Testis (tissue), 2 donors: ENCODE results near the gene PDXDC1.
"Not testable (repeated sequence)": the region's sequence is repeated elsewhere in the genome, so short reads cannot be mapped to it uniquely, and the experiment has no call there.

Experiments used
- POLR2A ChIP-seq: fragments of 450-650 bp; IDR thresholded peaks from one replicate; pipeline ENCODE4 v1.6.1; 2017; ENCODE audit warnings: antibody characterized with exemption, mild to moderate bottlenecking, moderate library complexity
- TF ChIP-seq, protein P1 (sequence below), 3 experiments: fragments of 450-650 bp in 2 of 3; fragments of 200-600 bp in 1 of 3; sonication (generic) in 1 of 3; IDR thresholded peaks; one replicate each; pipeline ENCODE4 v1.5.1; 2016 to 2019; ENCODE audit warnings: antibody characterized with exemption in 3 of 3, mild to moderate bottlenecking in 2 of 3, moderate library complexity in 1 of 3

- TF ChIP-seq, protein P1, sequence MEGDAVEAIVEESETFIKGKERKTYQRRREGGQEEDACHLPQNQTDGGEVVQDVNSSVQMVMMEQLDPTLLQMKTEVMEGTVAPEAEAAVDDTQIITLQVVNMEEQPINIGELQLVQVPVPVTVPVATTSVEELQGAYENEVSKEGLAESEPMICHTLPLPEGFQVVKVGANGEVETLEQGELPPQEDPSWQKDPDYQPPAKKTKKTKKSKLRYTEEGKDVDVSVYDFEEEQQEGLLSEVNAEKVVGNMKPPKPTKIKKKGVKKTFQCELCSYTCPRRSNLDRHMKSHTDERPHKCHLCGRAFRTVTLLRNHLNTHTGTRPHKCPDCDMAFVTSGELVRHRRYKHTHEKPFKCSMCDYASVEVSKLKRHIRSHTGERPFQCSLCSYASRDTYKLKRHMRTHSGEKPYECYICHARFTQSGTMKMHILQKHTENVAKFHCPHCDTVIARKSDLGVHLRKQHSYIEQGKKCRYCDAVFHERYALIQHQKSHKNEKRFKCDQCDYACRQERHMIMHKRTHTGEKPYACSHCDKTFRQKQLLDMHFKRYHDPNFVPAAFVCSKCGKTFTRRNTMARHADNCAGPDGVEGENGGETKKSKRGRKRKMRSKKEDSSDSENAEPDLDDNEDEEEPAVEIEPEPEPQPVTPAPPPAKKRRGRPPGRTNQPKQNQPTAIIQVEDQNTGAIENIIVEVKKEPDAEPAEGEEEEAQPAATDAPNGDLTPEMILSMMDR (IDR thresholded peaks at IDR 0.05): not testable (repeated sequence)
- TF ChIP-seq POLR2A: not testable (repeated sequence)
These were observed 158.0 kb downstream of the PDXDC1 start for GRCh38 chr16:15132719-15133428.
